GM23338 (cell line): Measurements from ENCODE around the gene PYGB. TPM values are rescaled to one million over a fixed set of nuclear protein-coding genes. Genes with fewer than 3 reads are reported as not detected.

Source experiments
- EZH2 ChIP-seq: fragments of 200-600 bp; sonication (generic); IDR thresholded peaks from one replicate; pipeline ENCODE4 v1.8.0; 2017; ENCODE audit warnings: antibody characterized with exemption, mild to moderate bottlenecking, low read depth; ENCODE audit not compliant: unreplicated experiment
- EZH2phosphoT487 ChIP-seq: fragments of 200-600 bp; sonication (generic); IDR thresholded peaks from one replicate; pipeline ENCODE4 v1.8.1; 2018; ENCODE audit warnings: antibody characterized with exemption; ENCODE audit not compliant: unreplicated experiment
- NANOG ChIP-seq: IDR thresholded peaks from 2 replicates; pipeline ENCODE4 v1.6.1; 2016; ENCODE audit warnings: antibody characterized with exemption, borderline replicate concordance
- ZNF114 ChIP-seq: fragments of 250-450 bp; sonication (Bioruptor Pico); IDR thresholded peaks from 2 replicates; pipeline ENCODE4 v1.5.0; 2020; ENCODE audit warnings: mild to moderate bottlenecking, moderate library complexity
- ZNF331 ChIP-seq: fragments of 250-450 bp; sonication (Bioruptor Pico); IDR thresholded peaks from 2 replicates; pipeline ENCODE4 v1.5.0; 2020; ENCODE audit warnings: low read depth, mild to moderate bottlenecking, moderate library complexity
- polyA plus RNA-seq: library from polyadenylated mRNA; unstranded; fragments of >200 nt; fragmentation: Nextera tagmentation; extraction: Ambion mirVana; gene quantifications from 2 replicates; pipeline ENCODE4 v1.2.1, GENCODE V29; 2016
- total RNA-seq: library from RNA; depleted of rRNA; stranded (reverse); fragments of >200 nt; shearing (Covaris generic); gene quantifications from 2 replicates; pipeline ENCODE4 v1.2.3, GENCODE V29; 2014
- TF ChIP-seq, protein P1 (sequence below): fragments of 250-450 bp; sonication (Bioruptor Pico); IDR thresholded peaks from 2 replicates; pipeline ENCODE4 v1.5.0; 2020; ENCODE audit warnings: mild to moderate bottlenecking, moderate library complexity
- TF ChIP-seq, protein P2 (sequence below), 2 experiments: fragments of 200-600 bp in 1 of 2; sonication (generic) in 1 of 2; conservative IDR thresholded peaks; 2 replicates each; pipeline versions ENCODE4 v1.5.1 to v1.6.1; 2016 to 2017; ENCODE audit warnings: antibody characterized with exemption in 2 of 2, low read depth in 2 of 2, mild to moderate bottlenecking in 2 of 2, moderate library complexity in 1 of 2
- TF ChIP-seq, protein P3 (sequence below): IDR thresholded peaks from one replicate; pipeline ENCODE4 v1.6.1; 2018; ENCODE audit warnings: antibody characterized with exemption; ENCODE audit not compliant: unreplicated experiment

The PYGB gene
- total and polyA plus RNA-seq, 2 experiments from 2014 or later = 15.6 to 64.0 TPM

- TF ChIP-seq, protein P1, sequence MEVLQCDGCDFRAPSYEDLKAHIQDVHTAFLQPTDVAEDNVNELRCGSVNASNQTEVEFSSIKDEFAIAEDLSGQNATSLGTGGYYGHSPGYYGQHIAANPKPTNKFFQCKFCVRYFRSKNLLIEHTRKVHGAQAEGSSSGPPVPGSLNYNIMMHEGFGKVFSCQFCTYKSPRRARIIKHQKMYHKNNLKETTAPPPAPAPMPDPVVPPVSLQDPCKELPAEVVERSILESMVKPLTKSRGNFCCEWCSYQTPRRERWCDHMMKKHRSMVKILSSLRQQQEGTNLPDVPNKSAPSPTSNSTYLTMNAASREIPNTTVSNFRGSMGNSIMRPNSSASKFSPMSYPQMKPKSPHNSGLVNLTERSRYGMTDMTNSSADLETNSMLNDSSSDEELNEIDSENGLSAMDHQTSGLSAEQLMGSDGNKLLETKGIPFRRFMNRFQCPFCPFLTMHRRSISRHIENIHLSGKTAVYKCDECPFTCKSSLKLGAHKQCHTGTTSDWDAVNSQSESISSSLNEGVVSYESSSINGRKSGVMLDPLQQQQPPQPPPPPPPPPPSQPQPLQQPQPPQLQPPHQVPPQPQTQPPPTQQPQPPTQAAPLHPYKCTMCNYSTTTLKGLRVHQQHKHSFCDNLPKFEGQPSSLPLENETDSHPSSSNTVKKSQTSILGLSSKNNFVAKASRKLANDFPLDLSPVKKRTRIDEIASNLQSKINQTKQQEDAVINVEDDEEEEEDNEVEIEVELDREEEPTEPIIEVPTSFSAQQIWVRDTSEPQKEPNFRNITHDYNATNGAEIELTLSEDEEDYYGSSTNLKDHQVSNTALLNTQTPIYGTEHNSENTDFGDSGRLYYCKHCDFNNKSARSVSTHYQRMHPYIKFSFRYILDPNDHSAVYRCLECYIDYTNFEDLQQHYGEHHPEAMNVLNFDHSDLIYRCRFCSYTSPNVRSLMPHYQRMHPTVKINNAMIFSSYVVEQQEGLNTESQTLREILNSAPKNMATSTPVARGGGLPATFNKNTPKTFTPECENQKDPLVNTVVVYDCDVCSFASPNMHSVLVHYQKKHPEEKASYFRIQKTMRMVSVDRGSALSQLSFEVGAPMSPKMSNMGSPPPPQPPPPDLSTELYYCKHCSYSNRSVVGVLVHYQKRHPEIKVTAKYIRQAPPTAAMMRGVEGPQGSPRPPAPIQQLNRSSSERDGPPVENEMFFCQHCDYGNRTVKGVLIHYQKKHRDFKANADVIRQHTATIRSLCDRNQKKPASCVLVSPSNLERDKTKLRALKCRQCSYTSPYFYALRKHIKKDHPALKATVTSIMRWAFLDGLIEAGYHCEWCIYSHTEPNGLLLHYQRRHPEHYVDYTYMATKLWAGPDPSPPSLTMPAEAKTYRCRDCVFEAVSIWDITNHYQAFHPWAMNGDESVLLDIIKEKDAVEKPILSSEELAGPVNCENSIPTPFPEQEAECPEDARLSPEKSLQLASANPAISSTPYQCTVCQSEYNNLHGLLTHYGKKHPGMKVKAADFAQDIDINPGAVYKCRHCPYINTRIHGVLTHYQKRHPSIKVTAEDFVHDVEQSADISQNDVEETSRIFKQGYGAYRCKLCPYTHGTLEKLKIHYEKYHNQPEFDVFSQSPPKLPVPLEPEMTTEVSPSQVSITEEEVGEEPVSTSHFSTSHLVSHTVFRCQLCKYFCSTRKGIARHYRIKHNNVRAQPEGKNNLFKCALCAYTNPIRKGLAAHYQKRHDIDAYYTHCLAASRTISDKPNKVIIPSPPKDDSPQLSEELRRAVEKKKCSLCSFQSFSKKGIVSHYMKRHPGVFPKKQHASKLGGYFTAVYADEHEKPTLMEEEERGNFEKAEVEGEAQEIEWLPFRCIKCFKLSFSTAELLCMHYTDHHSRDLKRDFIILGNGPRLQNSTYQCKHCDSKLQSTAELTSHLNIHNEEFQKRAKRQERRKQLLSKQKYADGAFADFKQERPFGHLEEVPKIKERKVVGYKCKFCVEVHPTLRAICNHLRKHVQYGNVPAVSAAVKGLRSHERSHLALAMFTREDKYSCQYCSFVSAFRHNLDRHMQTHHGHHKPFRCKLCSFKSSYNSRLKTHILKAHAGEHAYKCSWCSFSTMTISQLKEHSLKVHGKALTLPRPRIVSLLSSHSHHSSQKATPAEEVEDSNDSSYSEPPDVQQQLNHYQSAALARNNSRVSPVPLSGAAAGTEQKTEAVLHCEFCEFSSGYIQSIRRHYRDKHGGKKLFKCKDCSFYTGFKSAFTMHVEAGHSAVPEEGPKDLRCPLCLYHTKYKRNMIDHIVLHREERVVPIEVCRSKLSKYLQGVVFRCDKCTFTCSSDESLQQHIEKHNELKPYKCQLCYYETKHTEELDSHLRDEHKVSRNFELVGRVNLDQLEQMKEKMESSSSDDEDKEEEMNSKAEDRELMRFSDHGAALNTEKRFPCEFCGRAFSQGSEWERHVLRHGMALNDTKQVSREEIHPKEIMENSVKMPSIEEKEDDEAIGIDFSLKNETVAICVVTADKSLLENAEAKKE = no peak
- TF ChIP-seq, protein P2, sequence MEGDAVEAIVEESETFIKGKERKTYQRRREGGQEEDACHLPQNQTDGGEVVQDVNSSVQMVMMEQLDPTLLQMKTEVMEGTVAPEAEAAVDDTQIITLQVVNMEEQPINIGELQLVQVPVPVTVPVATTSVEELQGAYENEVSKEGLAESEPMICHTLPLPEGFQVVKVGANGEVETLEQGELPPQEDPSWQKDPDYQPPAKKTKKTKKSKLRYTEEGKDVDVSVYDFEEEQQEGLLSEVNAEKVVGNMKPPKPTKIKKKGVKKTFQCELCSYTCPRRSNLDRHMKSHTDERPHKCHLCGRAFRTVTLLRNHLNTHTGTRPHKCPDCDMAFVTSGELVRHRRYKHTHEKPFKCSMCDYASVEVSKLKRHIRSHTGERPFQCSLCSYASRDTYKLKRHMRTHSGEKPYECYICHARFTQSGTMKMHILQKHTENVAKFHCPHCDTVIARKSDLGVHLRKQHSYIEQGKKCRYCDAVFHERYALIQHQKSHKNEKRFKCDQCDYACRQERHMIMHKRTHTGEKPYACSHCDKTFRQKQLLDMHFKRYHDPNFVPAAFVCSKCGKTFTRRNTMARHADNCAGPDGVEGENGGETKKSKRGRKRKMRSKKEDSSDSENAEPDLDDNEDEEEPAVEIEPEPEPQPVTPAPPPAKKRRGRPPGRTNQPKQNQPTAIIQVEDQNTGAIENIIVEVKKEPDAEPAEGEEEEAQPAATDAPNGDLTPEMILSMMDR (conservative IDR thresholded peaks at IDR 0.05; ENCODE audit: low read depth in 2 of 2) = no peak
- TF ChIP-seq, protein P3, sequence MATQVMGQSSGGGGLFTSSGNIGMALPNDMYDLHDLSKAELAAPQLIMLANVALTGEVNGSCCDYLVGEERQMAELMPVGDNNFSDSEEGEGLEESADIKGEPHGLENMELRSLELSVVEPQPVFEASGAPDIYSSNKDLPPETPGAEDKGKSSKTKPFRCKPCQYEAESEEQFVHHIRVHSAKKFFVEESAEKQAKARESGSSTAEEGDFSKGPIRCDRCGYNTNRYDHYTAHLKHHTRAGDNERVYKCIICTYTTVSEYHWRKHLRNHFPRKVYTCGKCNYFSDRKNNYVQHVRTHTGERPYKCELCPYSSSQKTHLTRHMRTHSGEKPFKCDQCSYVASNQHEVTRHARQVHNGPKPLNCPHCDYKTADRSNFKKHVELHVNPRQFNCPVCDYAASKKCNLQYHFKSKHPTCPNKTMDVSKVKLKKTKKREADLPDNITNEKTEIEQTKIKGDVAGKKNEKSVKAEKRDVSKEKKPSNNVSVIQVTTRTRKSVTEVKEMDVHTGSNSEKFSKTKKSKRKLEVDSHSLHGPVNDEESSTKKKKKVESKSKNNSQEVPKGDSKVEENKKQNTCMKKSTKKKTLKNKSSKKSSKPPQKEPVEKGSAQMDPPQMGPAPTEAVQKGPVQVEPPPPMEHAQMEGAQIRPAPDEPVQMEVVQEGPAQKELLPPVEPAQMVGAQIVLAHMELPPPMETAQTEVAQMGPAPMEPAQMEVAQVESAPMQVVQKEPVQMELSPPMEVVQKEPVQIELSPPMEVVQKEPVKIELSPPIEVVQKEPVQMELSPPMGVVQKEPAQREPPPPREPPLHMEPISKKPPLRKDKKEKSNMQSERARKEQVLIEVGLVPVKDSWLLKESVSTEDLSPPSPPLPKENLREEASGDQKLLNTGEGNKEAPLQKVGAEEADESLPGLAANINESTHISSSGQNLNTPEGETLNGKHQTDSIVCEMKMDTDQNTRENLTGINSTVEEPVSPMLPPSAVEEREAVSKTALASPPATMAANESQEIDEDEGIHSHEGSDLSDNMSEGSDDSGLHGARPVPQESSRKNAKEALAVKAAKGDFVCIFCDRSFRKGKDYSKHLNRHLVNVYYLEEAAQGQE = no peak
- TF ChIP-seq EZH2phosphoT487 (no peak), ZNF114 (CRISPR knock-in tag) (no peak), NANOG (no peak), EZH2 (no peak), ZNF331 (no peak)
These were observed 34.9 kb downstream of the PYGB start (continued) for GRCh38 chr20:25282796-25283195.
